ENCODE data around the gene GALT.

GALT gene

GRCh38 chr9:34611811-34612787 is 34.4 kb upstream of the GALT start, which contains the start of gene RPP25L:
Gene RPP25L, minus strand, starts transcription at chr9:34612097. Its CDS starts 801 bp downstream, at chr9:34611296.
- Histone ChIP-seq H3K4me3 (ENCODE audit: extremely low read depth, insufficient read depth, low read length, poor library complexity, severe bottlenecking) (peak within 1 kb of the TSS; percentile 71), H3K9me3 (ENCODE audit: control insufficient read depth, low read length) (no peaks in the 10 kb centered on the region), H3K27ac (ENCODE audit: low read depth, low read length, severe bottlenecking) (peak within 1 kb of the TSS; percentile 79), H3K4me1 (ENCODE audit: control insufficient read depth, insufficient read depth, low read length, poor library complexity, severe bottlenecking) (peaks cover 5% of the 10 kb centered on the region), H3K36me3 (ENCODE audit: control insufficient read depth, insufficient read depth, low read length) (peaks cover 26% of the 10 kb centered on the region)
- WGBS, 2 experiments (ENCODE audit: insufficient coverage in 2 of 2): 1% methylated on average over 68 to 73 of the region's 77 CpGs

- Histone ChIP-seq H3K9me3 (ENCODE audit: control insufficient read depth, low read length) (no peaks in the 10 kb centered on the region), H3K4me1 (ENCODE audit: control insufficient read depth, insufficient read depth, low read length, poor library complexity, severe bottlenecking) (peaks cover 5% of the 10 kb centered on the region), H3K4me3 (ENCODE audit: extremely low read depth, insufficient read depth, low read length, poor library complexity, severe bottlenecking) (peak overlapping the region; percentile 71), H3K27ac (ENCODE audit: low read depth, low read length, severe bottlenecking) (peak overlapping the region; percentile 79), H3K36me3 (ENCODE audit: control insufficient read depth, insufficient read depth, low read length) (peaks cover 34% of the 10 kb centered on the region)
- WGBS, 2 experiments (ENCODE audit: insufficient coverage in 2 of 2): 2 to 3% methylated on average over 14 of the region's 15 CpGs
Measured at GRCh38 chr9:34612788-34613390, 33.6 kb upstream of the GALT start.

- no peak overlapping the region for H3K4me3 ChIP-seq (ENCODE audit: extremely low read depth, insufficient read depth, low read length, poor library complexity, severe bottlenecking)
- no peak overlapping the region for H3K27ac ChIP-seq (ENCODE audit: low read depth, low read length, severe bottlenecking)
- peaks cover 5% of the 10 kb centered on the region for H3K4me1 ChIP-seq (ENCODE audit: control insufficient read depth, insufficient read depth, low read length, poor library complexity, severe bottlenecking)
- H3K9me3 ChIP-seq (ENCODE audit: control insufficient read depth, low read length): no peaks in the 10 kb centered on the region
- H3K36me3 ChIP-seq (ENCODE audit: control insufficient read depth, insufficient read depth, low read length): peaks cover 38% of the 10 kb centered on the region
- 85% methylated on average over 2 of the region's 2 CpGs; no CpG with 5 or more reads in 1 of the 2 experiments for whole genome bisulfite sequencing, 2 experiments (ENCODE audit: insufficient coverage in 2 of 2)
Measured at GRCh38 chr9:34615132-34615531, 31.3 kb upstream of the GALT start.

- peaks cover 9% of the 10 kb centered on the region for H3K4me1 ChIP-seq (ENCODE audit: control insufficient read depth, insufficient read depth, low read length, poor library complexity, severe bottlenecking)
- H3K9me3 ChIP-seq (ENCODE audit: control insufficient read depth, low read length): no peaks in the 10 kb centered on the region
- 4 to 7% methylated on average over 38 to 41 of the region's 43 CpGs for WGBS, 2 experiments (ENCODE audit: insufficient coverage in 2 of 2)
- peaks cover 25% of the 10 kb centered on the region for H3K36me3 ChIP-seq (ENCODE audit: control insufficient read depth, insufficient read depth, low read length)
- no peak within 1 kb of the TSS for H3K27ac ChIP-seq (ENCODE audit: low read depth, low read length, severe bottlenecking)
- peak within 1 kb of the TSS; percentile 94 for H3K4me3 ChIP-seq (ENCODE audit: extremely low read depth, insufficient read depth, low read length, poor library complexity, severe bottlenecking)
Measured at GRCh38 chr9:34620061-34620994, 26.1 kb upstream of the GALT start, which contains the start of gene DCTN3. Gene DCTN3, minus strand, starts transcription at chr9:34620495. Its CDS starts 31 bp downstream, at chr9:34620464.

- WGBS, 2 experiments (ENCODE audit: insufficient coverage in 2 of 2): 77 to 89% methylated on average over 39 to 62 of the region's 63 CpGs
- H3K9me3 ChIP-seq (ENCODE audit: control insufficient read depth, low read length): no peaks in the 10 kb centered on the region
- H3K4me3 ChIP-seq (ENCODE audit: extremely low read depth, insufficient read depth, low read length, poor library complexity, severe bottlenecking): no peak overlapping the region
- H3K27ac ChIP-seq (ENCODE audit: low read depth, low read length, severe bottlenecking): no peak overlapping the region
- no peaks in the 10 kb centered on the region for H3K36me3 ChIP-seq (ENCODE audit: control insufficient read depth, insufficient read depth, low read length)
- peaks cover 9% of the 10 kb centered on the region for H3K4me1 ChIP-seq (ENCODE audit: control insufficient read depth, insufficient read depth, low read length, poor library complexity, severe bottlenecking)
Measured at GRCh38 chr9:34623374-34624235, 22.9 kb upstream of the GALT start.

GRCh38 chr9:34624475-34625185 is 21.8 kb upstream of the GALT start:
- Histone ChIP-seq H3K4me3 (ENCODE audit: extremely low read depth, insufficient read depth, low read length, poor library complexity, severe bottlenecking) (no peak overlapping the region), H3K36me3 (ENCODE audit: control insufficient read depth, insufficient read depth, low read length) (no peaks in the 10 kb centered on the region), H3K9me3 (ENCODE audit: control insufficient read depth, low read length) (no peaks in the 10 kb centered on the region), H3K27ac (ENCODE audit: low read depth, low read length, severe bottlenecking) (no peak overlapping the region), H3K4me1 (ENCODE audit: control insufficient read depth, insufficient read depth, low read length, poor library complexity, severe bottlenecking) (peaks cover 9% of the 10 kb centered on the region)
- 28 to 36% methylated on average over 9 to 37 of the region's 39 CpGs for WGBS, 2 experiments (ENCODE audit: insufficient coverage in 2 of 2)

GRCh38 chr9:34625186-34625486 is 21.3 kb upstream of the GALT start:
- 65 to 84% methylated on average over 2 of the region's 3 CpGs for WGBS, 2 experiments (ENCODE audit: insufficient coverage in 2 of 2)
- peaks cover 9% of the 10 kb centered on the region for H3K4me1 ChIP-seq (ENCODE audit: control insufficient read depth, insufficient read depth, low read length, poor library complexity, severe bottlenecking)
- H3K4me3 ChIP-seq (ENCODE audit: extremely low read depth, insufficient read depth, low read length, poor library complexity, severe bottlenecking): no peak overlapping the region
- no peaks in the 10 kb centered on the region for H3K36me3 ChIP-seq (ENCODE audit: control insufficient read depth, insufficient read depth, low read length)
- H3K9me3 ChIP-seq (ENCODE audit: control insufficient read depth, low read length): no peaks in the 10 kb centered on the region
- no peak overlapping the region for H3K27ac ChIP-seq (ENCODE audit: low read depth, low read length, severe bottlenecking)

GRCh38 chr9:34627716-34628655 is 18.5 kb upstream of the GALT start:
- Histone ChIP-seq H3K36me3 (ENCODE audit: control insufficient read depth, insufficient read depth, low read length) (no peaks in the 10 kb centered on the region), H3K4me1 (ENCODE audit: control insufficient read depth, insufficient read depth, low read length, poor library complexity, severe bottlenecking) (peaks cover 9% of the 10 kb centered on the region), H3K27ac (ENCODE audit: low read depth, low read length, severe bottlenecking) (no peak overlapping the region), H3K9me3 (ENCODE audit: control insufficient read depth, low read length) (no peaks in the 10 kb centered on the region), H3K4me3 (ENCODE audit: extremely low read depth, insufficient read depth, low read length, poor library complexity, severe bottlenecking) (peak overlapping the region; percentile 19)
- 40 to 58% methylated on average over 10 to 16 of the region's 20 CpGs for WGBS, 2 experiments (ENCODE audit: insufficient coverage in 2 of 2)
